Rectal smooth muscle tissue (tissue), 1 donor: Measurements from ENCODE around the gene PLXNA4.
A peak's percentile ranks its signal among the peaks of the same experiment; 100 is the strongest.

ENCODE experiments used
- H3K27ac ChIP-seq: one replicate; pipeline ENCODE4 v1.7.0; 2013; ENCODE audit warnings: low read depth, low read length, inconsistent platforms
- H3K27me3 ChIP-seq: one replicate; pipeline ENCODE4 v1.7.0; 2013; ENCODE audit warnings: low read length; ENCODE audit not compliant: control insufficient read depth, insufficient read depth
- H3K36me3 ChIP-seq: one replicate; pipeline ENCODE4 v1.7.0; 2013; ENCODE audit warnings: low read length; ENCODE audit not compliant: control insufficient read depth, insufficient read depth
- H3K4me1 ChIP-seq: one replicate; pipeline ENCODE4 v1.7.0; 2013; ENCODE audit warnings: low read length; ENCODE audit not compliant: control insufficient read depth, insufficient read depth
- H3K4me3 ChIP-seq: one replicate; pipeline ENCODE4 v1.7.0; 2013; ENCODE audit warnings: low read length
- H3K9ac ChIP-seq: one replicate; pipeline ENCODE4 v1.7.0; 2013; ENCODE audit warnings: low read length

Gene PLXNA4

GRCh38 chr7:132351954-132352499 is 224.2 kb downstream of the PLXNA4 start:
- no peaks in the 10 kb centered on the region for H3K4me1 ChIP-seq
- no peak overlapping the region for H3K27ac ChIP-seq
- H3K4me3 ChIP-seq, result no peak overlapping the region
- no peaks in the 10 kb centered on the region for H3K27me3 ChIP-seq
- H3K9ac ChIP-seq, result no peak overlapping the region
- H3K36me3 ChIP-seq, result no peaks in the 10 kb centered on the region

GRCh38 chr7:132350741-132351140 is 225.5 kb downstream of the PLXNA4 start:
- H3K27ac ChIP-seq, result no peak overlapping the region
- no peak overlapping the region for H3K4me3 ChIP-seq
- H3K27me3 ChIP-seq, result no peaks in the 10 kb centered on the region
- H3K9ac ChIP-seq, result no peak overlapping the region
- H3K4me1 ChIP-seq, result no peaks in the 10 kb centered on the region
- H3K36me3 ChIP-seq, result no peaks in the 10 kb centered on the region

GRCh38 chr7:132349075-132349474 is 227.2 kb downstream of the PLXNA4 start:
- Histone ChIP-seq H3K36me3 (no peaks in the 10 kb centered on the region), H3K27me3 (no peaks in the 10 kb centered on the region), H3K27ac (no peak overlapping the region), H3K4me3 (no peak overlapping the region), H3K9ac (no peak overlapping the region), H3K4me1 (no peaks in the 10 kb centered on the region)

- H3K9ac ChIP-seq, result no peak overlapping the region
- no peak overlapping the region for H3K27ac ChIP-seq
- no peaks in the 10 kb centered on the region for H3K4me1 ChIP-seq
- H3K36me3 ChIP-seq, result no peaks in the 10 kb centered on the region
- H3K4me3 ChIP-seq, result no peak overlapping the region
- H3K27me3 ChIP-seq, result no peaks in the 10 kb centered on the region
Observed at GRCh38 chr7:132348341-132348740, 227.9 kb downstream of the PLXNA4 start.

DNA sequence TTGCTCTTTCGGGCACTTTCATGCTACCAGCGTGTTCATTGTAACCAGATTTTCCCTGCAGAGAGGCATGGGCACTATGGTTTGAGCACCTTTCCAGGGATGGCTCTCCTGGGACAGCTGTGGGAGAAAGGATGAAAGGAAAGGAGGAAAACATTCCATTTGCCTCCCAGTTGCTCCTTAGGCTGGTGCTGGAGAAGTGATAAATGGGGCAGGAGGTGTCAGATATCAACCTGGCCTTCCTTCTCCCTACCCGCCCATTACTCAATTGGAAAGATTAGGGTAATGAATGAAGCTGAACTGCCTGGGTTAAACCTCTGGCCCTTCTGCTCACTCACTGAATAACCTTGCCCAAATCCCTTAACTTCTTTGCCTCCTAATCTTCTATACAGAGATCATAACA is 228.4 kb downstream of the PLXNA4 start:
- H3K4me1 ChIP-seq, result no peaks in the 10 kb centered on the region
- H3K4me3 ChIP-seq, result no peak overlapping the region
- H3K27me3 ChIP-seq, result no peaks in the 10 kb centered on the region
- H3K9ac ChIP-seq, result no peak overlapping the region
- H3K27ac ChIP-seq, result no peak overlapping the region
- H3K36me3 ChIP-seq, result no peaks in the 10 kb centered on the region

DNA sequence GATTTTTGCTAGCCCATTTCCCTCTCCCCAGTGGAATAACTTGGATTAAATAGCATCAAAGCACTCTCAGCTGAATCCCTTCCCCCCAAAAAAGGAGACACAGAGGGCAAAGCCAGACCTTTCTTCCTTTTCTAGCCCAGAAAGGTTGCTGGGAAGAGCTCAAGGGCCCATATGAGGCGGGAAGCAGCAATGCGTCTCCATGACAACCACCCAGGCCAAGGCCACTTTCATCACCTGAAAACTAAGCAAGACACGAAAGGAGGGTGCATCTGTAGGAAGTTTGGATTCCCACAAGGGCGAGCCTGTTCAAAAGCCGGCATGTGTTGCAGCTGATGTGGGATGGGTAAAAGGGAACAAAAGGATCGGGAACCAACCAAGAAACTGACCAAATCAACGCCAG is 229.1 kb downstream of the PLXNA4 start:
- H3K27me3 ChIP-seq, result no peaks in the 10 kb centered on the region

GRCh38 chr7:132345543-132346129 is 230.6 kb downstream of the PLXNA4 start:
- no peaks in the 10 kb centered on the region for H3K36me3 ChIP-seq
- no peak overlapping the region for H3K9ac ChIP-seq
- H3K27me3 ChIP-seq, result no peaks in the 10 kb centered on the region
- no peaks in the 10 kb centered on the region for H3K4me1 ChIP-seq
- H3K27ac ChIP-seq, result no peak overlapping the region
- no peak overlapping the region for H3K4me3 ChIP-seq

More for the DNA sequence above, 229.1 kb downstream of the PLXNA4 start:
- H3K9ac ChIP-seq, result no peak overlapping the region
- no peaks in the 10 kb centered on the region for H3K36me3 ChIP-seq
- no peak overlapping the region for H3K4me3 ChIP-seq
- no peaks in the 10 kb centered on the region for H3K4me1 ChIP-seq
- no peak overlapping the region for H3K27ac ChIP-seq

GRCh38 chr7:132345030-132345429 is 231.2 kb downstream of the PLXNA4 start:
- Histone ChIP-seq H3K27ac (no peak overlapping the region), H3K9ac (no peak overlapping the region), H3K4me3 (no peak overlapping the region), H3K27me3 (no peaks in the 10 kb centered on the region), H3K36me3 (no peaks in the 10 kb centered on the region), H3K4me1 (no peaks in the 10 kb centered on the region)

- no peaks in the 10 kb centered on the region for H3K27me3 ChIP-seq
- H3K36me3 ChIP-seq, result no peaks in the 10 kb centered on the region
- H3K4me1 ChIP-seq, result no peaks in the 10 kb centered on the region
- no peak overlapping the region for H3K4me3 ChIP-seq
- no peak overlapping the region for H3K9ac ChIP-seq
- H3K27ac ChIP-seq, result no peak overlapping the region
Observed at GRCh38 chr7:132343199-132343598, 233.1 kb downstream of the PLXNA4 start.

- H3K36me3 ChIP-seq, result no peaks in the 10 kb centered on the region
- peak overlapping the region; percentile 6 for H3K4me3 ChIP-seq
- H3K9ac ChIP-seq, result no peak overlapping the region
- no peak overlapping the region for H3K27ac ChIP-seq
- H3K4me1 ChIP-seq, result no peaks in the 10 kb centered on the region
- H3K27me3 ChIP-seq, result peaks cover 5% of the 10 kb centered on the region
Observed at GRCh38 chr7:132337450-132338080, 238.7 kb downstream of the PLXNA4 start.

- no peaks in the 10 kb centered on the region for H3K36me3 ChIP-seq
- H3K9ac ChIP-seq, result no peak overlapping the region
- no peak overlapping the region for H3K27ac ChIP-seq
- H3K4me1 ChIP-seq, result no peaks in the 10 kb centered on the region
- peak overlapping the region; percentile 6 for H3K4me3 ChIP-seq
- peaks cover 5% of the 10 kb centered on the region for H3K27me3 ChIP-seq
Observed at GRCh38 chr7:132336797-132337196, 239.5 kb downstream of the PLXNA4 start.

GRCh38 chr7:132333301-132333700 is 243.0 kb downstream of the PLXNA4 start:
- Histone ChIP-seq H3K27me3 (peaks cover 5% of the 10 kb centered on the region), H3K27ac (no peak overlapping the region), H3K36me3 (no peaks in the 10 kb centered on the region), H3K4me1 (no peaks in the 10 kb centered on the region), H3K4me3 (no peak overlapping the region), H3K9ac (no peak overlapping the region)

DNA sequence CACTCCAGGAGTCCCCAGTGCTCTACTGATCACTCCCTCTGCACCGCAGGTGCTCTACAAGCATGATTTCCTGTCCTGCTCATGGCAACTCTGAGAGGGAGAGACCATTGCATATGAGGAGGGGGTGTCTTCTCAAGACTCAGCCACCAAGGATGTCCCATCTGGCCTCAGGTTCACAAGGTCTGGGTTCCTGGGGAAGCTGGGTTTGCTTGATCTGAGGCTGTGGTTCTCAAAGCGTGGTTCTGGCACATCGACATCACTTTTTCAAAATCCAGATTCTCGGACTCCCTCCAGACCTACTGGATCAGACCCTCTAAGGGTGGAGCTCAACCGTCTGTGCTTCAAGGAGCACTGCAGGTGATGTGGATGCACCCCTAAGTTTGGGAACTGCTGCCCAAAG is 247.5 kb downstream of the PLXNA4 start:
- H3K27ac ChIP-seq, result no peak overlapping the region
- peaks cover 5% of the 10 kb centered on the region for H3K27me3 ChIP-seq
- H3K36me3 ChIP-seq, result no peaks in the 10 kb centered on the region
- H3K4me1 ChIP-seq, result no peaks in the 10 kb centered on the region
- H3K4me3 ChIP-seq, result no peak overlapping the region
- no peak overlapping the region for H3K9ac ChIP-seq
